Endothelial cell (in vitro differentiated cells): ENCODE results near the gene STX8. TPM values are rescaled to one million over a fixed set of nuclear protein-coding genes. Genes with fewer than 3 reads are reported as not detected.

Experiments used
- DNase-seq: peaks from one replicate; pipeline ENCODE4 v3.0.0; 2021; ENCODE audit warnings: low spot score
- H3K27ac Mint-ChIP-seq: one replicate; pipeline ENCODE4 v1.8.0; 2021; ENCODE audit warnings: mixed read lengths, inconsistent platforms; ENCODE audit not compliant: unreplicated experiment
- H3K27me3 Mint-ChIP-seq: one replicate; pipeline ENCODE4 v1.8.0; 2021; ENCODE audit warnings: mild to moderate bottlenecking, moderate library complexity, mixed read lengths, inconsistent platforms; ENCODE audit not compliant: unreplicated experiment
- H3K36me3 Mint-ChIP-seq: one replicate; pipeline ENCODE4 v1.8.0; 2021; ENCODE audit warnings: mild to moderate bottlenecking, low read depth, mixed read lengths, inconsistent platforms; ENCODE audit not compliant: unreplicated experiment
- H3K4me1 Mint-ChIP-seq: one replicate; pipeline ENCODE4 v1.8.0; 2021; ENCODE audit warnings: mild to moderate bottlenecking, mixed read lengths, inconsistent platforms; ENCODE audit not compliant: unreplicated experiment
- H3K4me3 Mint-ChIP-seq: one replicate; pipeline ENCODE4 v1.8.0; 2021; ENCODE audit warnings: mild to moderate bottlenecking, mixed read lengths, inconsistent platforms; ENCODE audit not compliant: unreplicated experiment
- H3K9me3 Mint-ChIP-seq: one replicate; pipeline ENCODE4 v1.8.0; 2021; ENCODE audit warnings: mixed read lengths, inconsistent platforms; ENCODE audit not compliant: unreplicated experiment
- CTCF ChIP-seq: fragments of 200-600 bp; sonication (generic); IDR thresholded peaks from one replicate; pipeline ENCODE4 v1.5.0; 2021; ENCODE audit warnings: antibody characterized with exemption; ENCODE audit not compliant: unreplicated experiment
- total RNA-seq: library from RNA; stranded (reverse); fragmentation: NEBNext Ultra II Directional; extraction: Animal tissue kit (Norgen Biotek cat#: 25700); gene quantifications from one replicate; pipeline ENCODE4 v1.2.1, GENCODE V29; 2021; ENCODE audit not compliant: unreplicated experiment

STX8 gene
- total RNA-seq, 1 donor from 2014 or later, result 49.2 TPM

- no peak for DNase-seq
- no peaks in the 10 kb centered on the region for H3K9me3 Mint-ChIP-seq
- peaks cover 5% of the 10 kb centered on the region for H3K27me3 Mint-ChIP-seq
- no peak for TF ChIP-seq CTCF
- H3K27ac Mint-ChIP-seq, result no peak overlapping the region
- no peaks in the 10 kb centered on the region for H3K4me1 Mint-ChIP-seq
- no peaks in the 10 kb centered on the region for H3K36me3 Mint-ChIP-seq
- H3K4me3 Mint-ChIP-seq, result no peak overlapping the region
Observed at GRCh38 chr17:9269350-9270035, 306.1 kb downstream of the STX8 start.

GRCh38 chr17:9268546-9268945 lies 307.1 kb downstream of the STX8 start:
- no peak for TF ChIP-seq CTCF
- peaks cover 6% of the 10 kb centered on the region for H3K27me3 Mint-ChIP-seq
- no peak for DNase-seq
- no peaks in the 10 kb centered on the region for H3K36me3 Mint-ChIP-seq
- no peak overlapping the region for H3K4me3 Mint-ChIP-seq
- no peak overlapping the region for H3K27ac Mint-ChIP-seq
- H3K9me3 Mint-ChIP-seq, result no peaks in the 10 kb centered on the region
- no peaks in the 10 kb centered on the region for H3K4me1 Mint-ChIP-seq

- no peaks in the 10 kb centered on the region for H3K36me3 Mint-ChIP-seq
- H3K9me3 Mint-ChIP-seq, result no peaks in the 10 kb centered on the region
- H3K4me3 Mint-ChIP-seq, result no peak overlapping the region
- no peak for TF ChIP-seq CTCF
- no peak for DNase-seq
- peaks cover 3% of the 10 kb centered on the region for H3K4me1 Mint-ChIP-seq
- H3K27ac Mint-ChIP-seq, result no peak overlapping the region
- peaks cover 6% of the 10 kb centered on the region for H3K27me3 Mint-ChIP-seq
Observed at GRCh38 chr17:9266697-9267117, 308.9 kb downstream of the STX8 start.

GRCh38 chr17:9266031-9266680 lies 309.5 kb downstream of the STX8 start:
- H3K4me1 Mint-ChIP-seq, result peaks cover 7% of the 10 kb centered on the region

More at GRCh38 chr17:9266031-9266680, 309.5 kb downstream of the STX8 start:
- DNase-seq, result no peak
- TF ChIP-seq CTCF, result no peak
- no peak overlapping the region for H3K4me3 Mint-ChIP-seq
- no peaks in the 10 kb centered on the region for H3K9me3 Mint-ChIP-seq
- no peaks in the 10 kb centered on the region for H3K36me3 Mint-ChIP-seq
- H3K27ac Mint-ChIP-seq, result no peak overlapping the region
- peaks cover 6% of the 10 kb centered on the region for H3K27me3 Mint-ChIP-seq
